Keratinocyte (primary cell): Measurements from ENCODE around the gene RBM42. TPM values are rescaled to one million over a fixed set of nuclear protein-coding genes. Genes with fewer than 3 reads are reported as not detected.

Experiments used
- DNase-seq: peaks from one replicate; pipeline ENCODE4 v3.0.0-alpha.2; 2011; ENCODE audit warnings: low read depth, missing footprints, low spot score
- FAIRE-seq: peaks from 2 replicates; lab custom pipeline; 2011; peaks lifted over from hg19 to GRCh38; lab: Jason Lieb, UNC
- H2AFZ ChIP-seq: 2 replicates; pipeline ENCODE4 v1.6.0; 2012; ENCODE audit warnings: low read length, control low read depth, inconsistent platforms; ENCODE audit not compliant: control insufficient read depth
- H3K27ac ChIP-seq: 2 replicates; pipeline ENCODE4 v1.5.1; 2011; ENCODE audit warnings: low read length; ENCODE audit not compliant: control insufficient read depth, insufficient read depth
- H3K27me3 ChIP-seq: 3 replicates; pipeline ENCODE4 v1.6.0; 2011; ENCODE audit warnings: low read length; ENCODE audit not compliant: control insufficient read depth, insufficient read depth; ENCODE audit errors: extremely low read depth
- H3K36me3 ChIP-seq, 2 experiments: 2 replicates in 1 of 2; 3 replicates in 1 of 2; pipeline ENCODE4 v1.5.1; 2011; ENCODE audit warnings: low read length in 2 of 2, mild to moderate bottlenecking in 1 of 2; ENCODE audit not compliant: control insufficient read depth in 2 of 2, insufficient read depth in 2 of 2; ENCODE audit errors: extremely low read depth in 1 of 2
- H3K4me1 ChIP-seq: 3 replicates; pipeline ENCODE4 v1.5.1; 2011; ENCODE audit warnings: low read length; ENCODE audit not compliant: control insufficient read depth, insufficient read depth; ENCODE audit errors: extremely low read depth
- H3K4me2 ChIP-seq: 3 replicates; pipeline ENCODE4 v1.6.0; 2011; ENCODE audit warnings: low read depth, low read length; ENCODE audit not compliant: control insufficient read depth, insufficient read depth; ENCODE audit errors: extremely low read depth
- H3K4me3 ChIP-seq, 3 experiments: fragments of 200-600 bp in 1 of 3; sonication (generic) in 1 of 3; 2 replicates in 2 of 3; 3 replicates in 1 of 3; pipeline ENCODE4 v1.5.1; 2011 to 2016; ENCODE audit warnings: low read length in 3 of 3, mild to moderate bottlenecking in 3 of 3, control low read depth in 2 of 3, inconsistent platforms in 1 of 3, low read depth in 1 of 3, mixed read lengths in 1 of 3, mixed run types in 1 of 3, moderate library complexity in 1 of 3; ENCODE audit not compliant: control insufficient read depth in 2 of 3, insufficient read depth in 2 of 3; ENCODE audit errors: extremely low read depth in 1 of 3
- H3K79me2 ChIP-seq: 2 replicates; pipeline ENCODE4 v1.6.0; 2012; ENCODE audit warnings: low read length; ENCODE audit not compliant: control insufficient read depth, insufficient read depth
- H3K9ac ChIP-seq: 3 replicates; pipeline ENCODE4 v1.6.0; 2011; ENCODE audit warnings: low read length; ENCODE audit not compliant: control insufficient read depth, insufficient read depth; ENCODE audit errors: extremely low read depth
- H3K9me1 ChIP-seq: 3 replicates; pipeline ENCODE4 v1.6.0; 2011; ENCODE audit warnings: low read length; ENCODE audit not compliant: control insufficient read depth, insufficient read depth; ENCODE audit errors: extremely low read depth
- H3K9me3 ChIP-seq: 2 replicates; pipeline ENCODE4 v1.5.1; 2012; ENCODE audit warnings: low read depth, low read length; ENCODE audit not compliant: control insufficient read depth
- H4K20me1 ChIP-seq: 3 replicates; pipeline ENCODE4 v1.6.0; 2011; ENCODE audit warnings: low read length; ENCODE audit not compliant: control insufficient read depth, insufficient read depth; ENCODE audit errors: extremely low read depth
- CTCF ChIP-seq, 3 experiments: IDR thresholded peaks in 1 of 3; conservative IDR thresholded peaks in 1 of 3; optimal IDR thresholded peaks in 1 of 3; 2 replicates in 2 of 3; 3 replicates in 1 of 3; pipeline versions ENCODE3 to v1.5.1; 2011; ENCODE audit warnings: low read length in 3 of 3, mild to moderate bottlenecking in 3 of 3, moderate library complexity in 2 of 3, control low read depth in 1 of 3, inconsistent platforms in 1 of 3; ENCODE audit not compliant: insufficient read depth in 2 of 3; ENCODE audit errors: extremely low read depth in 1 of 3
- EZH2 ChIP-seq: IDR thresholded peaks from one replicate; pipeline ENCODE4 v1.6.1; 2012; ENCODE audit warnings: inconsistent platforms, mild to moderate bottlenecking, low read length, moderate library complexity
- dilution Hi-C: fragments of 300-500 bp; cut with MboI; formaldehyde crosslinking; loops from one replicate; pipeline ENCODE4 v1.7.0; 2020; ENCODE audit warnings: low sequenced_read_pairs; ENCODE audit not compliant: extremely low pct_ligation_motif_present
- polyA plus RNA-seq, 5 experiments: library from polyadenylated mRNA; depleted of rRNA in 3 of 5; stranded (reverse) in 3 of 5; stranded (forward) in 1 of 5; unstranded in 1 of 5; fragments of >200 nt; gene quantifications; 1 replicate in 1 of 5; 2 replicates in 3 of 5; 3 replicates in 1 of 5; pipeline versions ENCODE4 v1.2.1 to v1.2.3, GENCODE V29; 2011 to 2012; ENCODE audit warnings: missing spikeins in 2 of 5, low read depth in 1 of 5, low replicate concordance in 1 of 5

The RBM42 gene
- polyA plus RNA-seq, 1 donor (not counting 4 experiments of a cell fraction or from before 2014, with no cell fraction given) = 29.8 TPM

GRCh38 chr19:35633727-35634440 lies 5.0 kb downstream of the RBM42 start:
- no peak overlapping the region for H3K4me2 ChIP-seq
- peaks cover 35 to 38% of the 10 kb centered on the region in 2 experiments for H3K36me3 ChIP-seq
- dilution Hi-C loops = no loop called here
- TF ChIP-seq EZH2 (no peak), CTCF (optimal IDR thresholded peaks at IDR 0.05 in 1 of 3, IDR thresholded peaks at IDR 0.05 in 1 of 3, conservative IDR thresholded peaks at IDR 0.05 in 1 of 3; ENCODE audit: extremely low read depth in 1 of 3, insufficient read depth in 2 of 3, low read length in 3 of 3) (no peak)
- H3K27me3 ChIP-seq = no peaks in the 10 kb centered on the region
- H3K9me3 ChIP-seq = no peaks in the 10 kb centered on the region
- H2AFZ ChIP-seq = no peak overlapping the region
- H3K9ac ChIP-seq = no peak overlapping the region
- H3K4me3 ChIP-seq = no peak overlapping the region
- H3K79me2 ChIP-seq = peaks cover 17% of the 10 kb centered on the region
- no peaks in the 10 kb centered on the region for H3K9me1 ChIP-seq
- H4K20me1 ChIP-seq = no peaks in the 10 kb centered on the region
- no peak overlapping the region for H3K27ac ChIP-seq
- H3K4me1 ChIP-seq = peaks cover 6% of the 10 kb centered on the region
- DNase-seq (no peak), FAIRE-seq (no peak)

- Histone ChIP-seq H4K20me1 (no peaks in the 10 kb centered on the region), H3K79me2 (no peaks in the 10 kb centered on the region), H3K4me2 (no peak overlapping the region), H3K9ac (no peak overlapping the region), H3K27me3 (no peaks in the 10 kb centered on the region), H3K4me1 (no peaks in the 10 kb centered on the region), H3K4me3 (no peak overlapping the region), H2AFZ (no peak overlapping the region), H3K27ac (no peak overlapping the region), H3K9me3 (no peaks in the 10 kb centered on the region), H3K9me1 (no peaks in the 10 kb centered on the region), H3K36me3 (peaks cover 26 to 29% of the 10 kb centered on the region in 2 experiments)
- dilution Hi-C loops = no loop called here
- no peak for TF ChIP-seq EZH2
- TF ChIP-seq CTCF (optimal IDR thresholded peaks at IDR 0.05 in 1 of 3, IDR thresholded peaks at IDR 0.05 in 1 of 3, conservative IDR thresholded peaks at IDR 0.05 in 1 of 3; ENCODE audit: extremely low read depth in 1 of 3, insufficient read depth in 2 of 3, low read length in 3 of 3) = no peak
- FAIRE-seq (no peak), DNase-seq (no peak)
These were observed 7.8 kb downstream of the RBM42 start for GRCh38 chr19:35636651-35637050.
